Uterus (tissue), 2 donors: ENCODE results near the gene TPCN1.

Experiments
- POLR2A ChIP-seq, 2 donors: fragments of 450-650 bp; IDR thresholded peaks; one replicate each; pipeline ENCODE4 v1.6.1; 2016; ENCODE audit warnings: antibody characterized with exemption in 2 of 2, mild to moderate bottlenecking in 1 of 2, moderate library complexity in 1 of 2
- TF ChIP-seq, protein P1 (sequence below), 4 experiments: fragments of 200-600 bp in 2 of 4; fragments of 450-650 bp in 2 of 4; sonication (generic) in 2 of 4; IDR thresholded peaks; one replicate each; pipeline ENCODE4 v1.5.1; 2016 to 2019; ENCODE audit warnings: antibody characterized with exemption in 4 of 4, mild to moderate bottlenecking in 2 of 4, moderate library complexity in 1 of 4

GRCh38 chr12:113183030-113183589 is 38.2 kb upstream of the TPCN1 start:
- TF ChIP-seq, protein P1, sequence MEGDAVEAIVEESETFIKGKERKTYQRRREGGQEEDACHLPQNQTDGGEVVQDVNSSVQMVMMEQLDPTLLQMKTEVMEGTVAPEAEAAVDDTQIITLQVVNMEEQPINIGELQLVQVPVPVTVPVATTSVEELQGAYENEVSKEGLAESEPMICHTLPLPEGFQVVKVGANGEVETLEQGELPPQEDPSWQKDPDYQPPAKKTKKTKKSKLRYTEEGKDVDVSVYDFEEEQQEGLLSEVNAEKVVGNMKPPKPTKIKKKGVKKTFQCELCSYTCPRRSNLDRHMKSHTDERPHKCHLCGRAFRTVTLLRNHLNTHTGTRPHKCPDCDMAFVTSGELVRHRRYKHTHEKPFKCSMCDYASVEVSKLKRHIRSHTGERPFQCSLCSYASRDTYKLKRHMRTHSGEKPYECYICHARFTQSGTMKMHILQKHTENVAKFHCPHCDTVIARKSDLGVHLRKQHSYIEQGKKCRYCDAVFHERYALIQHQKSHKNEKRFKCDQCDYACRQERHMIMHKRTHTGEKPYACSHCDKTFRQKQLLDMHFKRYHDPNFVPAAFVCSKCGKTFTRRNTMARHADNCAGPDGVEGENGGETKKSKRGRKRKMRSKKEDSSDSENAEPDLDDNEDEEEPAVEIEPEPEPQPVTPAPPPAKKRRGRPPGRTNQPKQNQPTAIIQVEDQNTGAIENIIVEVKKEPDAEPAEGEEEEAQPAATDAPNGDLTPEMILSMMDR (IDR thresholded peaks at IDR 0.05) = no peak
- no peak for TF ChIP-seq POLR2A (IDR thresholded peaks at IDR 0.05)
